ENCODE results near the gene WWTR1. TPM values are rescaled to one million over a fixed set of nuclear protein-coding genes. Genes with fewer than 3 reads are reported as not detected.

Gene WWTR1
- total and polyA plus RNA-seq, 8 donors, result 15.4 to 116 (median 61.4) TPM

- Histone ChIP-seq H3K4me1 (peaks cover 0 to 6% (median 0%) of the 10 kb centered on the region in 4 donors), H3K4me3 (no peak overlapping the region), H3K36me3 (no peaks in the 10 kb centered on the region), H3K27me3 (no peaks in the 10 kb centered on the region), H3K27ac (no peak overlapping the region), H3K9me3 (no peaks in the 10 kb centered on the region)
- TF ChIP-seq EP300 (IDR thresholded peaks at IDR 0.05) (no peak), CTCF (IDR thresholded peaks at IDR 0.05) (peak in 2 of 7 experiments; percentile 9 to 32), POLR2AphosphoS5 (IDR thresholded peaks at IDR 0.05) (no peak), POLR2A (IDR thresholded peaks at IDR 0.05) (no peak)
- intact Hi-C loops (cut with DNase I; ENCODE audit: low total_unique reads), result no loop called here
- DNase-seq, result no peak
- WGBS, 5 donors, result 73 to 79% (median 75%) methylated on average over 5 to 6 of the region's 6 CpGs
Observed at GRCh38 chr3:149487598-149488197, 170.1 kb downstream of the WWTR1 start.

DNA sequence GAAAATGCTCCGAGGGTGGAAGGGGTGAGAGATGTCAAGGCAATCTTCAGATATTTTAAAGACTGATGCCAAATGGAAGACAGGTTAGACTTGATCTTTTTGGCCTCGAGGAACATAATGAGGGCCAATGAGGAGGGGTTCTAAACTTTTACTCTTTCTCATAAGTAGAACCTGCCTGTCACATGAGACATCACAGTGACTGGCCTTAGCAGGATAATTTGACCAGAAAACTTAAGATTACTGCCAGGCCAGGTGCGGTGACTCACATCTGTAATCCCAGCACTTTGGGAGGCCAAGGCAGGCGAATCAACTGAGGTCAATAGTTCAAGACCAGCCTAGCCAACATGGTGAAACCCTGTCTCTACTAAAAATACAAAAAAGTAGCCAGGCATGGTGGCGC, 171.1 kb downstream of the WWTR1 start:
- 84 to 93% (median 90%) methylated on average over 5 of the region's 5 CpGs for WGBS, 5 donors
- no peak for TF ChIP-seq POLR2A (IDR thresholded peaks at IDR 0.05)
- TF ChIP-seq POLR2AphosphoS5 (IDR thresholded peaks at IDR 0.05), result no peak
- no peak for TF ChIP-seq CTCF (IDR thresholded peaks at IDR 0.05)
- TF ChIP-seq EP300 (IDR thresholded peaks at IDR 0.05), result no peak
- intact Hi-C loops (cut with DNase I; ENCODE audit: low total_unique reads), result no loop called here

GRCh38 chr3:149481491-149481890, 176.3 kb downstream of the WWTR1 start:
- Histone ChIP-seq H3K36me3 (no peaks in the 10 kb centered on the region), H3K9me3 (no peaks in the 10 kb centered on the region), H3K4me1 (peaks cover 8 to 24% (median 16%) of the 10 kb centered on the region in 4 donors), H3K4me3 (no peak overlapping the region), H3K27me3 (no peaks in the 10 kb centered on the region), H3K27ac (no peak overlapping the region)
- intact Hi-C loops (cut with DNase I; ENCODE audit: low total_unique reads), result loop anchor here (5.0 kb wide), 1 partner anchor 364 kb away; no protein-coding TSS in a partner anchor
- DNase-seq, result no peak
- WGBS, 5 donors, result 63 to 93% (median 68%) methylated on average over 2 of the region's 2 CpGs
- TF ChIP-seq POLR2AphosphoS5 (IDR thresholded peaks at IDR 0.05) (no peak), EP300 (IDR thresholded peaks at IDR 0.05) (no peak), POLR2A (IDR thresholded peaks at IDR 0.05) (no peak), CTCF (IDR thresholded peaks at IDR 0.05) (no peak)

More for the DNA sequence above, 171.1 kb downstream of the WWTR1 start:
- no peak overlapping the region for H3K27ac ChIP-seq
- DNase-seq, result no peak
- H3K27me3 ChIP-seq, result no peaks in the 10 kb centered on the region
- no peak overlapping the region for H3K4me3 ChIP-seq
- no peaks in the 10 kb centered on the region for H3K36me3 ChIP-seq
- peaks cover 0 to 6% (median 0%) of the 10 kb centered on the region in 4 donors for H3K4me1 ChIP-seq
- no peaks in the 10 kb centered on the region for H3K9me3 ChIP-seq

DNA sequence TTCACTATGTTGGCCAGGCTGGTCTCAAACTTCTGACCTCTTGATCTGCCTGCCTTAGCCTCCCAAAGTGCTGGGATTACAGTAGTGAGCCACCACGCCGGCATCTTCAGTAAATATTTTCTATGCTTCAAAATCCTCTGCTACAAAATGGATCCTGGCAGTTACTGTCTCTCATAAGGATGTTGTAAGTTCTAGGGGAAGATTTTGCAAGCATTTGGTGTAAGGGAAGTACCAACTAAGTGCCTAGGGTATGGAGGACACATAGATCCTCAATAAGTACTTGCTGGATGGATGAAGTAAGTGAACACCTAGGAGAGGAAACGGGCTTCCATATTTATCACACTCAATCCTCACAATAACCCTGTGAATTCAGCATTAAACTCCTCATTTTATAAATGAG, 176.8 kb downstream of the WWTR1 start:
- 79 to 94% (median 91%) methylated on average over 3 of the region's 3 CpGs for WGBS, 5 donors
- intact Hi-C loops (cut with DNase I; ENCODE audit: low total_unique reads), result loop anchor here (5.0 kb wide), 1 partner anchor 364 kb away; no protein-coding TSS in a partner anchor
- Histone ChIP-seq H3K9me3 (no peaks in the 10 kb centered on the region), H3K27me3 (no peaks in the 10 kb centered on the region), H3K4me3 (no peak overlapping the region), H3K27ac (no peak overlapping the region), H3K36me3 (no peaks in the 10 kb centered on the region), H3K4me1 (peaks cover 8 to 24% (median 16%) of the 10 kb centered on the region in 4 donors)
- TF ChIP-seq POLR2AphosphoS5 (IDR thresholded peaks at IDR 0.05), result no peak
- TF ChIP-seq POLR2A (IDR thresholded peaks at IDR 0.05), result no peak
- no peak for TF ChIP-seq EP300 (IDR thresholded peaks at IDR 0.05)
- TF ChIP-seq CTCF (IDR thresholded peaks at IDR 0.05), result no peak
- no peak for DNase-seq
